ENCODE results near the gene ABLIM1. TPM values are rescaled to one million over a fixed set of nuclear protein-coding genes. Genes with fewer than 3 reads are reported as not detected.

ABLIM1 gene
- total and polyA plus RNA-seq, 4 donors = 13.6 to 117 (median 35.1) TPM

DNA sequence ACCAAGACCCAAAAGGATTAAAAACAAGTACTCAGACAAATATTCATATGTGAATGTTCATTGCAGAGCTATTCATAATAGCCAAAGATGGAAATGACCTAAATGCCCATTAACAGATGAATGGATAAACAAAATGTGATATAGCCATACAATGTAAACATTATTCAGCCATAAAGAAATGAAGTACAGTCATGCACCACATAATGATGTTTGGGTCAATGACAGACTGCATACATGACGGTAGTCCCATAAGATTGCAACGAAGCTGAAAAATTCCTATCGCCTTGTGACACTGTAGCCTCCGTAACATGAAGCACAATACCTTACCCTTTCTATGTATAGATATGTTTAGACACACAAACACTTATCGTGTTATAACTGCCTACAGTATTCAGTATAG is 97.9 kb downstream of the ABLIM1 start:
- WGBS, 2 donors = 86 to 97% methylated on average over 5 of the region's 5 CpGs
- no peak overlapping the region for H3K27ac ChIP-seq (ENCODE audit: low read depth in 1 of 2, low read length in 2 of 2)
- intact Hi-C loops (cut with DNase I) = loop anchor here in 1 of 2 donors (5.0 kb wide), 1 partner anchor 52 kb away; no protein-coding TSS in a partner anchor
- no peak overlapping the region for H3K4me3 ChIP-seq (ENCODE audit: low read length in 2 of 2)
- no peaks in the 10 kb centered on the region for H3K36me3 ChIP-seq (ENCODE audit: control insufficient read depth in 1 of 2, insufficient read depth in 2 of 2, low read length in 1 of 2)
- DNase-seq (no peak), ATAC-seq (ENCODE audit: low FRiP score) (no peak)
- H3K27me3 ChIP-seq (ENCODE audit: control insufficient read depth in 1 of 2, insufficient read depth in 2 of 2, low read length in 1 of 2) = no peaks in the 10 kb centered on the region
- H3K9me3 ChIP-seq (ENCODE audit: control insufficient read depth, low read length) = no peaks in the 10 kb centered on the region
- H3K4me1 ChIP-seq (ENCODE audit: control insufficient read depth in 1 of 2, insufficient read depth in 2 of 2, low read length in 2 of 2) = no peaks in the 10 kb centered on the region

DNA sequence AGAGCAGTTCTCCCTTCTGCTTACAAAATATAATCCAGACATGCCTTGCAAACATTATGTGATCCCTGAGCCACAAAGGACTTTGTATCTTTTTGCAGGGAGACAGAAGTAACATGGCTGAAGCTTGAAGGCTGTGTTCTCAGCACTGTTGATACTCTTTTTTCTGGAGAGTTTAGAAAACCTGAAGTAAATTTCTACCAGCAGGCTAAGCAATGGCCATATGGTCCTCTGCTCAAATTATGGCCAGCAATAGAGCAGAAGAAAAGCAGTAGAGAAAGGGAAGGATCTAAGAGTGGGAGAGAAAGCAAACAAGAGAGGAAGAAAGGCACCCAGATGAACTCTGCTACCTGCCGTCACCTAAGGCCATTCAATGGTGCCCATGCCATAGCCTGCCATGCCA is 98.4 kb downstream of the ABLIM1 start:
- Histone ChIP-seq H3K27me3 (ENCODE audit: control insufficient read depth in 1 of 2, insufficient read depth in 2 of 2, low read length in 1 of 2) (no peaks in the 10 kb centered on the region), H3K4me1 (ENCODE audit: control insufficient read depth in 1 of 2, insufficient read depth in 2 of 2, low read length in 2 of 2) (no peaks in the 10 kb centered on the region), H3K9me3 (ENCODE audit: control insufficient read depth, low read length) (no peaks in the 10 kb centered on the region), H3K4me3 (ENCODE audit: low read length in 2 of 2) (no peak overlapping the region), H3K27ac (ENCODE audit: low read depth in 1 of 2, low read length in 2 of 2) (no peak overlapping the region), H3K36me3 (ENCODE audit: control insufficient read depth in 1 of 2, insufficient read depth in 2 of 2, low read length in 1 of 2) (no peaks in the 10 kb centered on the region)
- intact Hi-C loops (cut with DNase I) = loop anchor here in 1 of 2 donors (5.0 kb wide), 1 partner anchor 53 kb away; no protein-coding TSS in a partner anchor
- WGBS, 2 donors = 94 to 98% methylated on average over 1 of the region's 1 CpG
- no peak for DNase-seq
- ATAC-seq (ENCODE audit: low FRiP score) = no peak

DNA sequence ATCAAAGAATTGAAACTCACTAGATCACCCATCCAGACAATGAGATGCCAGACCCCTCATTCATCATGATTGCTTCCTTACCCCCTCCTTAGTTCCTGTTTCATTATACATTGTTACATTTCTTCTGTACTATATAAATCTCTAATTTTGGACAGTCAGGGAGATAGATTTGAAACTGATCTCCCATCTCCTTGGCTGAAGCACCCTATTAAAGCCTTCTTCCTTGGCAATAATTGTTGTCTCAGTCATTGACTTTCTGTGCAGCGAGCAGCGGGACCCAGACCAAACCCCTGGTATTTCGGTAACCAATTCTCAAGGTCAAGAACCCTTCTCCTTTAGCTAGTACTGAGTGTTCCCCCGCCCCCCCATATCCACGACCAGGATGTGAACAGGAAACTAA is 100.2 kb downstream of the ABLIM1 start:
- intact Hi-C loops (cut with DNase I) = no loop called here
- no peaks in the 10 kb centered on the region for H3K9me3 ChIP-seq (ENCODE audit: control insufficient read depth, low read length)
- no peaks in the 10 kb centered on the region for H3K36me3 ChIP-seq (ENCODE audit: control insufficient read depth in 1 of 2, insufficient read depth in 2 of 2, low read length in 1 of 2)
- WGBS, 2 donors = 96 to 98% methylated on average over 5 of the region's 5 CpGs
- no peak overlapping the region for H3K4me3 ChIP-seq (ENCODE audit: low read length in 2 of 2)
- H3K4me1 ChIP-seq (ENCODE audit: control insufficient read depth in 1 of 2, insufficient read depth in 2 of 2, low read length in 2 of 2) = no peaks in the 10 kb centered on the region
- no peak for DNase-seq
- ATAC-seq (ENCODE audit: low FRiP score) = no peak
- H3K27me3 ChIP-seq (ENCODE audit: control insufficient read depth in 1 of 2, insufficient read depth in 2 of 2, low read length in 1 of 2) = no peaks in the 10 kb centered on the region
- H3K27ac ChIP-seq (ENCODE audit: low read depth in 1 of 2, low read length in 2 of 2) = no peak overlapping the region

DNA sequence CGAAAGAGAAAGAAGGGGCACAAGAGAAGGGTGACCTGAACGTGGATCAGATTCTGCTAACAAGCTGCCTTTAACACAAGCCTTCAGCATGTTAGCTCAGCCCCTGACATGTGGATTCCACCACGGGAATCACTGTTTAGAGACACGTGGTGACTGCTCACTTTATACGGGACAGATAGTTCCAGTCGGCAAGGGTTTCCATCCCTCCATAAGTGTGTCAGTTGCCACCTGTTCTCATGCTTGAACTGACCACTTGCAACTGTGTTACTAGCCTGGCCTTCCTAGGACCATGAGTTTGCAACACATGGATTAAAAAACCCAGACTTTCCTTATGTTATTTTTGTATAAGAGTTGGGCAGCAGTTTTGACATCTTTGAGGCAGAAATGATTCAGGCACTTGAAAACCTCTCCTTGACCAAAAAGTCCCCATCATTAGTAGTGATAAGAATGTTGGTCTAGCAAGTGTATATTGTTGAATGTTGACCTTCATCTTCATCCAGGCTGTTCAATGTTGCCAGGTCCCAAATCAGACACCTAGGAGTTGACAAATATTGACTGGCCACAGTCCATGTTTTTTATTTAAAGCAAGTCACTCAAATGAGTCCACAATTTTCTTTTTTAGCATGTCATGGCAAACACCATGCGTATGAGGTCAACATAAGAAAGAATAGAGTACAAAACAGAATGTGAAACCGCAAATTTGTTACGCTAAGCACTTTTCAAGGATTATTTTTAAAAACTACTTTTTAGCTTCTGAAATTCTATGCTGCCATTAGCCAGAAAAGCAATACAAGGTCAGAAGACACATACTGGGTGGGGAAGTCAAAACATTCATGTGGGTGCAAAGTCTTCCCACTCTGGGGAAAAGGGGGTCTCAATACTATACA is 101.6 kb downstream of the ABLIM1 start:
- intact Hi-C loops (cut with DNase I) = no loop called here
- Histone ChIP-seq H3K36me3 (ENCODE audit: control insufficient read depth in 1 of 2, insufficient read depth in 2 of 2, low read length in 1 of 2) (no peaks in the 10 kb centered on the region), H3K27ac (ENCODE audit: low read depth in 1 of 2, low read length in 2 of 2) (no peak overlapping the region), H3K4me3 (ENCODE audit: low read length in 2 of 2) (no peak overlapping the region), H3K4me1 (ENCODE audit: control insufficient read depth in 1 of 2, insufficient read depth in 2 of 2, low read length in 2 of 2) (no peaks in the 10 kb centered on the region), H3K9me3 (ENCODE audit: control insufficient read depth, low read length) (no peaks in the 10 kb centered on the region), H3K27me3 (ENCODE audit: control insufficient read depth in 1 of 2, insufficient read depth in 2 of 2, low read length in 1 of 2) (no peaks in the 10 kb centered on the region)
- ATAC-seq (ENCODE audit: low FRiP score) = no peak
- 85 to 94% methylated on average over 9 of the region's 9 CpGs for WGBS, 2 donors
- no peak for DNase-seq

DNA sequence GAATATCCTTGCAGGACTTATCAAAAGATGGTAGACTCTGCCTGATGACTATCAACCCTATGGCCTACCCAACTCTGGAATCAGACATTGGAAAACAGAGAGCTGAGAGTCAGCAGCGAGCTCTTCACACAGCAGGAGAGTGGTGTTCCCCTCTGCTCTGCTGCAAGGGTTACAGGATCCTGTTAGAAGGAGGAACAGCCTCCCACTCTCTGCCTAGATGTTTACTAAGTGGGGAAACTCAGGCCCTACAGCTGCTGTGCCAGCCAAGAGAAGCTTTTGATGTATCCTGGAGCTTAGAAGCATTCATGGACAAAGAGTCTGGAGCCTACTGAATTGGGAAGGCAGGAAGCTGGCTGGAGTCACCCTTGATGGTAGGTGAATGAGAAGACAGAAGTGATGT is 104.6 kb downstream of the ABLIM1 start:
- no peak for DNase-seq
- Histone ChIP-seq H3K4me3 (ENCODE audit: low read length in 2 of 2) (no peak overlapping the region), H3K9me3 (ENCODE audit: control insufficient read depth, low read length) (no peaks in the 10 kb centered on the region), H3K27me3 (ENCODE audit: control insufficient read depth in 1 of 2, insufficient read depth in 2 of 2, low read length in 1 of 2) (no peaks in the 10 kb centered on the region), H3K36me3 (ENCODE audit: control insufficient read depth in 1 of 2, insufficient read depth in 2 of 2, low read length in 1 of 2) (no peaks in the 10 kb centered on the region), H3K4me1 (ENCODE audit: control insufficient read depth in 1 of 2, insufficient read depth in 2 of 2, low read length in 2 of 2) (no peaks in the 10 kb centered on the region), H3K27ac (ENCODE audit: low read depth in 1 of 2, low read length in 2 of 2) (no peak overlapping the region)
- no peak for ATAC-seq (ENCODE audit: low FRiP score)
- intact Hi-C loops (cut with DNase I) = no loop called here
- WGBS, 2 donors = 99 to 100% methylated on average over 1 of the region's 1 CpG

DNA sequence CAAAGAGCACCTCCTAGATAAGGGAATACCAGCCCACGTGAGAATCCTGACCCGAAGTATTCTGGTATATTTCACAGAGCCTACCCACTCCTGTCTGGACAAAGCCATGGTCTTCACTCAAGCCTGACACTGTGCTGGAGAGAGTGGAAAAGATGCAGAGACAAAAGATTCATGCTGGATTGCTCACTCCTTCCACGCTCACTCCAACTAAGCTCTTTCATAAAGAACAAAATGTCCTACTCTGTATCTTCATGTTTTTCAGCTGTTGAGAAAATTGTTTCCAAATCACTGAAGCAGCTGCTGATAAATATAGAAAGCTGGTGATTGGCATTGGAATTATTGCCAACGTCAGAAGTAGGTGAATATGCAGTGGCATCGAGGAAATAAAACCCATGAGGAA is 106.0 kb downstream of the ABLIM1 start:
- no peaks in the 10 kb centered on the region for H3K9me3 ChIP-seq (ENCODE audit: control insufficient read depth, low read length)
- no peak for DNase-seq
- intact Hi-C loops (cut with DNase I) = no loop called here
- WGBS, 2 donors = 74 to 85% methylated on average over 5 of the region's 5 CpGs
- no peaks in the 10 kb centered on the region for H3K27me3 ChIP-seq (ENCODE audit: control insufficient read depth in 1 of 2, insufficient read depth in 2 of 2, low read length in 1 of 2)
- no peak overlapping the region for H3K27ac ChIP-seq (ENCODE audit: low read depth in 1 of 2, low read length in 2 of 2)
- no peaks in the 10 kb centered on the region for H3K36me3 ChIP-seq (ENCODE audit: control insufficient read depth in 1 of 2, insufficient read depth in 2 of 2, low read length in 1 of 2)
- no peaks in the 10 kb centered on the region for H3K4me1 ChIP-seq (ENCODE audit: control insufficient read depth in 1 of 2, insufficient read depth in 2 of 2, low read length in 2 of 2)
- H3K4me3 ChIP-seq (ENCODE audit: low read length in 2 of 2) = no peak overlapping the region
- ATAC-seq (ENCODE audit: low FRiP score) = no peak

DNA sequence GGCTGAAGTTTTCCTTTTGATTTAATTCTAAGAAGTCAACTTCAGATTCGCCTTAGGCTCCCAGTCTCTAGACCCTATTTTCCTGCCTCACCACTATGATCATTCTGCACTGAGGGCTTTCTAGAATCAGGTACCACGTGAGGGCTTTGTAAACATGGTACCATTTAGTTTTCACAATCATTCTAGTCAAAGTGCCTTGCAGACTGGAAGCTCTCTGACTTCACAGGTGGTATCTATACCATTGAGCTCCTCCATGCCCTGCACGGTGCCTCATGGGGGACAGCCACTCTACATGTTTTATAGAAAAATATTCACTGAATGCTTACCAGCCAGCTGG is 106.5 kb downstream of the ABLIM1 start:
- no peaks in the 10 kb centered on the region for H3K9me3 ChIP-seq (ENCODE audit: control insufficient read depth, low read length)
- no peak overlapping the region for H3K27ac ChIP-seq (ENCODE audit: low read depth in 1 of 2, low read length in 2 of 2)
- no peak overlapping the region for H3K4me3 ChIP-seq (ENCODE audit: low read length in 2 of 2)
- WGBS, 2 donors = 70 to 75% methylated on average over 3 of the region's 3 CpGs
- H3K27me3 ChIP-seq (ENCODE audit: control insufficient read depth in 1 of 2, insufficient read depth in 2 of 2, low read length in 1 of 2) = no peaks in the 10 kb centered on the region
- H3K4me1 ChIP-seq (ENCODE audit: control insufficient read depth in 1 of 2, insufficient read depth in 2 of 2, low read length in 2 of 2) = no peaks in the 10 kb centered on the region
- H3K36me3 ChIP-seq (ENCODE audit: control insufficient read depth in 1 of 2, insufficient read depth in 2 of 2, low read length in 1 of 2) = no peaks in the 10 kb centered on the region
- intact Hi-C loops (cut with DNase I) = loop anchor here (2.0 kb wide), 3 partner anchors 83 to 235 kb away; no protein-coding TSS in a partner anchor
- ATAC-seq (ENCODE audit: low FRiP score) = no peak
- DNase-seq = no peak

DNA sequence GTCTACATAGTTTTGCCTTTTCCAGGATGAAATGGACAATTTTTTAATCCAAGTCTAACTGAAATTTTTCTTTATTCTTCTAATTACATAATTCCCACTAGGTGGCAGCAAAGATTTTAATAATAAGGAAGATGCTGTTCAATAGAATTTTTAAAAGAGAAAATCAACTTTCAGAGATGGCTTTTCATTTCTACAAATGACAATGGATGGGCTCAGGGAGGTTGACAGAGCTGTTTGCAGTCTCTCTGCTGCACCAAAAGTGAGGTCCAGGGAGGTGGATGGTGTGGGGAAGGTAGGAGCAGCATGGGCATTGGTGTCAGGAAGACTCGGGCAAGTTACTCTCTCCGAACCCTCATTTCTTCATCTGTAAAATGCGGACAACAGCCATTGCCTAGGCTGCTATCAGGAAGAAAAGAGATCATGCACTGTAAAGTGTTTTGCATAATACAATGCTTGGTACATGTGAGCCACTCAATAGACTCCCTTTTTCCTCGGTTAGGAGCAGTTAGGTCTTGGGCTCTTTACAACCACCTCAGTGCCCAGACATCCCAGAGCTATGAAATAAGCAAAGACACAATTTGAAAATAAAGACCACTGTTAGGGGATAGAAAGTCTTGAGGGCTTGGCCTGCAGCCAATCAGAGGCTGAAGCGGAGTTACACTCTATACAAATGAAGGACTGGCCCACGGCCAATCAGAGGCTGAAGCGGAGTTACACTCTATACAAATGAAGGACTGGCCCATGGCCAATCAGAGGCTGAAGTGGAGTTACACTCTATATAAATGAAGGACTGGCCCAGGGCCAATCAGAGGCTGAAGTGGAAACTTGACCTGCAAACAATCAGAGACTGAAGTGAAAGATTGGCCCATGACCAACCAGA is 107.1 kb downstream of the ABLIM1 start:
- Histone ChIP-seq H3K27ac (ENCODE audit: low read depth in 1 of 2, low read length in 2 of 2) (no peak overlapping the region), H3K27me3 (ENCODE audit: control insufficient read depth in 1 of 2, insufficient read depth in 2 of 2, low read length in 1 of 2) (no peaks in the 10 kb centered on the region), H3K9me3 (ENCODE audit: control insufficient read depth, low read length) (no peaks in the 10 kb centered on the region), H3K36me3 (ENCODE audit: control insufficient read depth in 1 of 2, insufficient read depth in 2 of 2, low read length in 1 of 2) (no peaks in the 10 kb centered on the region), H3K4me3 (ENCODE audit: low read length in 2 of 2) (no peak overlapping the region), H3K4me1 (ENCODE audit: control insufficient read depth in 1 of 2, insufficient read depth in 2 of 2, low read length in 2 of 2) (no peaks in the 10 kb centered on the region)
- ATAC-seq (ENCODE audit: low FRiP score) (peak; percentile 58), DNase-seq (peak in 1 of 2 donors; percentile 53)
- 33 to 43% methylated on average over 7 of the region's 7 CpGs for WGBS, 2 donors
- intact Hi-C loops (cut with DNase I) = loop anchor here (2.0 kb wide), 3 partner anchors 84 to 236 kb away; no protein-coding TSS in a partner anchor

All from aorta (tissue), 5 donors.